PC-9 (cell line): ENCODE data around the gene NEURL1B. TPM values are rescaled to one million over a fixed set of nuclear protein-coding genes. Genes with fewer than 3 reads are reported as not detected.
A peak's percentile ranks its signal among the peaks of the same experiment; 100 is the strongest.

Experiments used
- BruUV-seq: library from RNA; stranded (reverse); fragments of 400-500 nt; replicated peaks from 2 replicates; lab custom pipeline; 2021; lab: Mats Ljungman, UMichigan
- CTCF ChIA-PET: fragments of 300-600 bp; sonication (Branson Sonifier 250); formaldehyde crosslinking; loops from one replicate; lab custom pipeline; 2022; ENCODE audit warnings: antibody characterized with exemption; lab: Charles Lee
- POLR2A ChIA-PET: fragments of 300-600 bp; sonication (Branson Sonifier 250); formaldehyde crosslinking; loops from one replicate; lab custom pipeline; 2022; ENCODE audit warnings: antibody characterized with exemption; ENCODE audit not compliant: unreplicated experiment; lab: Charles Lee
- DNase-seq, 2 experiments: peaks; one replicate each; pipeline versions ENCODE4 v3.0.0 to v3.0.0-alpha.2; 2015 to 2022; ENCODE audit warnings: mixed read lengths in 1 of 2
- H2AFZ ChIP-seq: fragments of 200-600 bp; sonication (generic); 2 replicates; pipeline ENCODE4 v1.8.1; 2017; ENCODE audit warnings: antibody characterized with exemption
- H3F3A ChIP-seq: fragments of 200-600 bp; sonication (generic); 2 replicates; pipeline ENCODE4 v1.8.1; 2017; ENCODE audit warnings: antibody characterized with exemption, mild to moderate bottlenecking, low read depth; ENCODE audit not compliant: insufficient read depth
- H3K27ac ChIP-seq: fragments of 200-600 bp; sonication (generic); 2 replicates; pipeline ENCODE4 v1.6.1; 2016; ENCODE audit warnings: mixed run types
- H3K27me3 ChIP-seq: fragments of 200-600 bp; sonication (generic); 2 replicates; pipeline ENCODE4 v1.6.1; 2016; ENCODE audit warnings: low read depth, mixed run types; ENCODE audit not compliant: insufficient read depth
- H3K36me3 ChIP-seq: fragments of 200-600 bp; sonication (generic); 2 replicates; pipeline ENCODE4 v1.6.1; 2016; ENCODE audit warnings: low read depth, mixed run types
- H3K4me1 ChIP-seq: fragments of 200-600 bp; sonication (generic); replicated peaks from 2 replicates; pipeline ENCODE4 v1.6.1; 2016; ENCODE audit warnings: mixed run types; ENCODE audit not compliant: insufficient read depth
- H3K4me2 ChIP-seq: fragments of 200-600 bp; sonication (generic); 2 replicates; pipeline ENCODE4 v1.6.1; 2017; ENCODE audit warnings: mixed run types
- H3K4me3 ChIP-seq: fragments of 200-600 bp; sonication (generic); 2 replicates; pipeline ENCODE4 v1.6.1; 2016; ENCODE audit warnings: mixed run types
- H3K79me2 ChIP-seq: fragments of 200-600 bp; sonication (generic); 2 replicates; pipeline ENCODE4 v1.6.1; 2017; ENCODE audit warnings: low read depth, mixed run types
- H3K9me2 ChIP-seq: fragments of 200-600 bp; sonication (generic); 2 replicates; pipeline ENCODE4 v1.8.1; 2017; ENCODE audit warnings: mild to moderate bottlenecking; ENCODE audit not compliant: insufficient read depth
- H3K9me3 ChIP-seq: fragments of 200-600 bp; sonication (generic); 2 replicates; pipeline ENCODE4 v1.8.1; 2016; ENCODE audit warnings: low read depth; ENCODE audit not compliant: insufficient read depth
- H4K20me1 ChIP-seq: fragments of 200-600 bp; sonication (generic); 2 replicates; pipeline ENCODE4 v1.8.1; 2017; ENCODE audit not compliant: insufficient read depth
- EZH2 ChIP-seq: fragments of 200-600 bp; sonication (generic); IDR thresholded peaks from 2 replicates; pipeline ENCODE4 v1.8.0; 2017; ENCODE audit warnings: antibody characterized with exemption, low read depth
- intact Hi-C: fragments of 100-400 bp; cut with micrococcal nuclease; formaldehyde crosslinking; loops from one replicate; pipeline ENCODE4 v1.10.0; 2022; ENCODE audit not compliant: unreplicated experiment
- total RNA-seq: library from RNA; stranded (reverse); gene quantifications from 2 replicates; pipeline ENCODE4 v1.2.3, GENCODE V29; 2021
- TF ChIP-seq, protein P1 (sequence below): fragments of 200-600 bp; sonication (generic); conservative IDR thresholded peaks from 2 replicates; pipeline ENCODE4 v1.6.1; 2017; ENCODE audit warnings: mixed run types, antibody characterized with exemption, mild to moderate bottlenecking, moderate library complexity

Gene NEURL1B
- total RNA-seq, 1 experiment from 2014 or later, result 14.3 TPM

DNA sequence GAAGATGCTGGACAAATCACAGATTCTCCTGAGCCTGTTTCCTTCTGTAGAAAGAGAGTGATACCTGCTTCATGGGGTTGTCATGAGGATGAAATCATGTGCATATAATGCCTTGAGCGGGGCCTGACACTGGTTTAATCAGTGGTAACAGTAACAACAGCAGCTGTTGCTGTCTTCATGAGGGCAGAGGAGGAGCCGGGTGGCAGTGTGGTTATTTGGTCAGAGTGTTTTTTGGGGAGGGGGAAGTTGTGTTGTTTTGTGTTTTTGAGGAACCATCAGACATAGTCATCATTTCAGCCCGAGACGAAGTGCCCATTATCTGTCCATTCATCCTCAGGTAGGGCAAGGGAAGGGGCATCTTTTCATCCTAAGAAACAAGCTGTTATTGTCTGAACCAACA, 44.0 kb downstream of the NEURL1B start:
- Histone ChIP-seq H3K4me2 (no peak overlapping the region), H3K9me2 (no peaks in the 10 kb centered on the region), H4K20me1 (no peaks in the 10 kb centered on the region), H3K9me3 (no peaks in the 10 kb centered on the region), H2AFZ (no peak overlapping the region), H3K4me3 (no peak overlapping the region), H3K27me3 (no peaks in the 10 kb centered on the region), H3K27ac (no peak overlapping the region), H3K79me2 (no peaks in the 10 kb centered on the region), H3K4me1 (peaks cover 44% of the 10 kb centered on the region), H3F3A (peaks cover 23% of the 10 kb centered on the region; the same call in 1 of the 2 replicates), H3K36me3 (no peaks in the 10 kb centered on the region)
- intact Hi-C loops, result no loop called here
- CTCF ChIA-PET, result no interaction called here
- POLR2A ChIA-PET, result no interaction called here
- DNase-seq, result no peak
- TF ChIP-seq EZH2, result no peak
- TF ChIP-seq, protein P1, sequence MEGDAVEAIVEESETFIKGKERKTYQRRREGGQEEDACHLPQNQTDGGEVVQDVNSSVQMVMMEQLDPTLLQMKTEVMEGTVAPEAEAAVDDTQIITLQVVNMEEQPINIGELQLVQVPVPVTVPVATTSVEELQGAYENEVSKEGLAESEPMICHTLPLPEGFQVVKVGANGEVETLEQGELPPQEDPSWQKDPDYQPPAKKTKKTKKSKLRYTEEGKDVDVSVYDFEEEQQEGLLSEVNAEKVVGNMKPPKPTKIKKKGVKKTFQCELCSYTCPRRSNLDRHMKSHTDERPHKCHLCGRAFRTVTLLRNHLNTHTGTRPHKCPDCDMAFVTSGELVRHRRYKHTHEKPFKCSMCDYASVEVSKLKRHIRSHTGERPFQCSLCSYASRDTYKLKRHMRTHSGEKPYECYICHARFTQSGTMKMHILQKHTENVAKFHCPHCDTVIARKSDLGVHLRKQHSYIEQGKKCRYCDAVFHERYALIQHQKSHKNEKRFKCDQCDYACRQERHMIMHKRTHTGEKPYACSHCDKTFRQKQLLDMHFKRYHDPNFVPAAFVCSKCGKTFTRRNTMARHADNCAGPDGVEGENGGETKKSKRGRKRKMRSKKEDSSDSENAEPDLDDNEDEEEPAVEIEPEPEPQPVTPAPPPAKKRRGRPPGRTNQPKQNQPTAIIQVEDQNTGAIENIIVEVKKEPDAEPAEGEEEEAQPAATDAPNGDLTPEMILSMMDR, result no peak
- BruUV-seq, result no TSS peak

- Histone ChIP-seq H3K4me3 (no peak overlapping the region), H3F3A (peaks cover 23% of the 10 kb centered on the region; the same call in 1 of the 2 replicates), H3K4me2 (no peak overlapping the region), H3K27ac (no peak overlapping the region), H3K79me2 (no peaks in the 10 kb centered on the region), H3K9me2 (no peaks in the 10 kb centered on the region), H2AFZ (no peak overlapping the region), H3K36me3 (no peaks in the 10 kb centered on the region), H3K9me3 (no peaks in the 10 kb centered on the region), H3K4me1 (peaks cover 52% of the 10 kb centered on the region), H4K20me1 (no peaks in the 10 kb centered on the region), H3K27me3 (no peaks in the 10 kb centered on the region)
- ChIA-PET CTCF (no interaction called here), POLR2A (no interaction called here)
- no TSS peak for BruUV-seq
- DNase-seq, result peak in 1 of 2 experiments; percentile 25
- intact Hi-C loops, result no loop called here
- TF ChIP-seq, protein P1, result no peak
- no peak for TF ChIP-seq EZH2
Observed at GRCh38 chr5:172686111-172686510, 45.0 kb downstream of the NEURL1B start.

- ChIA-PET POLR2A (no interaction called here), CTCF (interaction anchor here (0.7 kb wide), 1 partner anchor 11 kb away, joined by 9 read pairs; no protein-coding TSS in a partner anchor)
- Histone ChIP-seq H3K36me3 (no peaks in the 10 kb centered on the region), H3K79me2 (no peaks in the 10 kb centered on the region), H3K27me3 (no peaks in the 10 kb centered on the region), H3K4me2 (no peak overlapping the region), H3K4me1 (peaks cover 52% of the 10 kb centered on the region), H4K20me1 (no peaks in the 10 kb centered on the region), H3F3A (peaks cover 23% of the 10 kb centered on the region; the same call in 1 of the 2 replicates), H3K4me3 (no peak overlapping the region), H3K27ac (no peak overlapping the region), H2AFZ (no peak overlapping the region), H3K9me3 (no peaks in the 10 kb centered on the region), H3K9me2 (no peaks in the 10 kb centered on the region)
- TF ChIP-seq, protein P1, result no peak
- TF ChIP-seq EZH2, result no peak
- intact Hi-C loops, result no loop called here
- DNase-seq, result no peak
- no TSS peak for BruUV-seq
Observed at GRCh38 chr5:172686539-172687390, 45.7 kb downstream of the NEURL1B start.
